ENCODE data around the gene COL9A3.

- TF ChIP-seq, protein P1, sequence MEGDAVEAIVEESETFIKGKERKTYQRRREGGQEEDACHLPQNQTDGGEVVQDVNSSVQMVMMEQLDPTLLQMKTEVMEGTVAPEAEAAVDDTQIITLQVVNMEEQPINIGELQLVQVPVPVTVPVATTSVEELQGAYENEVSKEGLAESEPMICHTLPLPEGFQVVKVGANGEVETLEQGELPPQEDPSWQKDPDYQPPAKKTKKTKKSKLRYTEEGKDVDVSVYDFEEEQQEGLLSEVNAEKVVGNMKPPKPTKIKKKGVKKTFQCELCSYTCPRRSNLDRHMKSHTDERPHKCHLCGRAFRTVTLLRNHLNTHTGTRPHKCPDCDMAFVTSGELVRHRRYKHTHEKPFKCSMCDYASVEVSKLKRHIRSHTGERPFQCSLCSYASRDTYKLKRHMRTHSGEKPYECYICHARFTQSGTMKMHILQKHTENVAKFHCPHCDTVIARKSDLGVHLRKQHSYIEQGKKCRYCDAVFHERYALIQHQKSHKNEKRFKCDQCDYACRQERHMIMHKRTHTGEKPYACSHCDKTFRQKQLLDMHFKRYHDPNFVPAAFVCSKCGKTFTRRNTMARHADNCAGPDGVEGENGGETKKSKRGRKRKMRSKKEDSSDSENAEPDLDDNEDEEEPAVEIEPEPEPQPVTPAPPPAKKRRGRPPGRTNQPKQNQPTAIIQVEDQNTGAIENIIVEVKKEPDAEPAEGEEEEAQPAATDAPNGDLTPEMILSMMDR (IDR thresholded peaks at IDR 0.05; ENCODE audit: poor library complexity) = no peak
- TF ChIP-seq EZH2phosphoT487 (IDR thresholded peaks at IDR 0.05; ENCODE audit: low read depth, severe bottlenecking, unreplicated experiment) = no peak
- TF ChIP-seq EZH2 (IDR thresholded peaks at IDR 0.05; ENCODE audit: borderline replicate concordance) = no peak
Measured at GRCh38 chr20:62794007-62794724, 22.7 kb upstream of the COL9A3 start.

All from hepatocyte (in vitro differentiated cells).